Measurements from ENCODE around the gene EEF2KMT. TPM values are rescaled to one million over a fixed set of nuclear protein-coding genes. Genes with fewer than 3 reads are reported as not detected.

EEF2KMT gene, protein sequence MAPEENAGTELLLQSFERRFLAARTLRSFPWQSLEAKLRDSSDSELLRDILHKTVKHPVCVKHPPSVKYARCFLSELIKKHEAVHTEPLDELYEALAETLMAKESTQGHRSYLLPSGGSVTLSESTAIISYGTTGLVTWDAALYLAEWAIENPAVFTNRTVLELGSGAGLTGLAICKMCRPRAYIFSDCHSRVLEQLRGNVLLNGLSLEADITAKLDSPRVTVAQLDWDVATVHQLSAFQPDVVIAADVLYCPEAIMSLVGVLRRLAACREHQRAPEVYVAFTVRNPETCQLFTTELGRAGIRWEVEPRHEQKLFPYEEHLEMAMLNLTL
- polyA plus RNA-seq = 2.6 and 4.1 TPM in 2 replicates

GRCh38 chr16:5097470-5098220, at the start of gene EEF2KMT:
Gene EEF2KMT (minus strand): TSS chr16:5097795. CDS start chr16:5097739, 56 bp downstream.

DNA sequence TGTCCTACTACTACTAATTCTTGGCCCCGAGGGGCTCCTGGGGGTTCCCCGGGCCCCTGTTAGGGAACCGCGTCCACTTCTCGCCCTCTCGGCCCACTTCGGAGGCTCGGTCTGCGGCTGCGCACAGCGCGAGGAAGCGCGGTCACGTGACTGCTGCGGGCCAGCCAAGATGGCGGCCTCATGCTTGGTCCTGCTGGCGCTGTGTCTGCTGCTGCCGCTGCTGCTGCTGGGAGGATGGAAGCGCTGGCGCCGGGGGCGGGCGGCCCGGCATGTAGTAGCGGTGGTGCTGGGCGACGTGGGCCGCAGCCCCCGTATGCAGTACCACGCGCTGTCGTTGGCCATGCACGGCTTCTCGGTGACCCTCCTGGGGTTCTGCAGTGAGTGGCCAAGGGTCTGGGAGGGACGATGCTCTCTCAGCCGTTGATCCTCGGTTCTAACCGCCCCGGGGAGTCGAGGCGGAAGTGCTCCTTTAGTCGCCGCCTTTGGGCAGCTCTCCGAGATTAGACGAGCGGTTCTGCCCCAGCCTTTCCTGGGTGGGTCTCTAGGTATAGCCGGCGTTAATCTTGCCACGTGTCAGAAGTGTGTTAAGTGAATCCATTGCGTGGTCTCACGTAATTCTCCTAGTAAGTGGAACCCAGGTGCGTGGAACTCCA, 25.8 kb downstream of the EEF2KMT start, which contains the start of gene ALG1:
Gene ALG1 (plus strand): TSS at position 163 of the 653 bp plus-strand sequence. CDS start 7 bp downstream, at position 170.

GRCh38 chr16:5065813-5066212, 31.8 kb downstream of the EEF2KMT start, which contains the start of gene C16orf89:
Gene C16orf89 (minus strand): TSS chr16:5065956. CDS start chr16:5065908, 48 bp downstream.

Other genes with a start within 250 kb of the EEF2KMT start
- gene PPL, start 160.6 kb downstream of the EEF2KMT start, polyA plus RNA-seq = 0.13 and 1.9 TPM in 2 replicates
- 0.55 and 1.8 TPM in 2 replicates for gene SEC14L5, start 139.5 kb downstream of the EEF2KMT start, polyA plus RNA-seq
- 1.9 and 10.8 TPM in 2 replicates for gene NAGPA, start 63.9 kb downstream of the EEF2KMT start, polyA plus RNA-seq
- 3.8 and 5.6 TPM in 2 replicates for gene C16orf89, start 31.8 kb downstream of the EEF2KMT start, polyA plus RNA-seq
- 1.3 and 4.0 TPM in 2 replicates for gene ALG1, start 26.0 kb downstream of the EEF2KMT start, polyA plus RNA-seq

All from Purkinje cell (primary cell).